GM18498 (cell line): ENCODE measurements around the gene ZFAND4.
A peak's percentile ranks its signal among the peaks of the same experiment; 100 is the strongest.
"Not testable (repeated sequence)": the region's sequence is repeated elsewhere in the genome, so short reads cannot be mapped to it uniquely, and the experiment has no call there.

ENCODE experiments used
- ATAC-seq: cut with Tn5 transposase; IDR thresholded peaks from one replicate; pipeline ENCODE4 v1.9.1; 2021; ENCODE audit warnings: mild to moderate bottlenecking, moderate library complexity; ENCODE audit not compliant: unreplicated experiment

ZFAND4 gene

GRCh38 chr10:45592432-45592831 is 80.1 kb downstream of the ZFAND4 start:
- ATAC-seq = no peak

DNA sequence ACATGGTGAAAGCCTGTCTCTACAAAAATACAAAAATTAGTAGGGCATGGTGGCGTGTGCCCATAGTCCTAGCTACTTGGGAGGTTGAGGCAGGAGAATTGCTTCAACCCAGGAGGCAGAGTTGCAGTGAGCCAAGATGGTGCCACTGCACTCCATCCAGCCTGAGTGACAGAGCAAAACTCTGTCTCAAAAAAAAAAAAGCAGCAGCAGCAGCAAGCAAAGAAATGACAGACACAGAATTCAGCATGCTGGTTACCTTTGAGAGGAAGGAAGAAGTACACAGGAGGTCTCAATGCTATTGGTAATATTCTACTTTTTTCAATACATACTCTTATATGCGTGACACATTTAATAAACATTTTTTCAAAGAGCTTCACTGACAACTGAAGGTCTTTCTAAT is 81.3 kb downstream of the ZFAND4 start:
- no peak for ATAC-seq

GRCh38 chr10:45589868-45590267 is 82.7 kb downstream of the ZFAND4 start:
- ATAC-seq = no peak

- no peak for ATAC-seq
These were observed 83.6 kb downstream of the ZFAND4 start for GRCh38 chr10:45589009-45589408.

GRCh38 chr10:45586028-45586824 is 86.3 kb downstream of the ZFAND4 start:
- no peak for ATAC-seq

DNA sequence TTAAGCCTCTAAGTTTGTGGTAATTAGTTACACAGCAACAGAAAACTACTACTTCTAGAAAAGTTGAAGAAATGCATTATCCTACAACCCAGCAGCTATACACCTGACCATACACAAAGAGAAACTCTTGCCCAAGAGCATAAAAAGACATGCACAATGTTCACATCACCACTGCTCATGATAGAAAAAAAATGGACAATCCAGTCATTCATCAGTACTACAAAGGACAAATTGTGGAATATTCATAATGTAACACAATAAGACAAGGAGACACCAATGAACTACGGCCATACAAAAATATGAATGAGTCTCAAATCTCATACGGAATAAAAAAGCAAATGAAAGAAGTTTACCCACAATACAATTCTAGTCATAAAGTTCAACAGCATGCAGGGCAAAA is 87.4 kb downstream of the ZFAND4 start:
- no peak for ATAC-seq

GRCh38 chr10:45582386-45582781 is 90.2 kb downstream of the ZFAND4 start:
- no peak for ATAC-seq

DNA sequence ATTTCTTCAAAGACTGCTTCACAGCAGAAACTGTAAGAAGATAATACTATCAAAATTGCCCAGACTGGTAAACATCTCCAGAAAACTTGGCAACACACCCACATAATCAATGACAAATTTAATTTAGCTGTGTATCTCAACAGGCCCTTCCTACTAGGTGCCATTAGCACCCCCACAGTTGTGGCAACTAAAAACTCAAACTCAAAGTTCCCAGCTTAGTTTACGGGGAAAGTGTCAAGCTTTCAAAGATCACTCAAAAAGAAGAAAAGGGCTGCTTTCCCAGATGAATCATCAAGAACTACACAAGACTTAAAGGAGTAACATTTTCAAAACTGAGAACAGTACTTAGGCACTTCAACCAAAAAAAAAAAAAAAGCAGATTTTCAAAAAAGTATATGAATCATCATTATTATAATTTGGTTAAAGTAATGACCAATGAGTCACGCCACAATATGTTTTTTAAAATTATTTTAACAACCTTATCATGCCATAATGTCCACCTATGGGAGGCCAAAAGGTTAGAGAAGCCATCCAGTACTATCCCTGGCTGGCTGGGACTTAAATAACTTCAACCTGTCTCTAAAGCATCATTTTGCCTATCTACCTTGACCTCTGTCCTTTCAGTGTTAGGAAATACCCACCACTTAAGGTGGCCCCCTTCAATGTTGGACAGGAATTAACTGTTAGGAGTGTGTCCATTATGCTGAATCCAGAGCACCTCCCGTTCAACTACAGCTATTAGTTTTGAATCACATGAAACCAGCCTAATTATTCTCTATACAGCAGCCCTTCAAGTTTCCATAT is 90.8 kb downstream of the ZFAND4 start:
- ATAC-seq = no peak

GRCh38 chr10:45581216-45581549 is 91.4 kb downstream of the ZFAND4 start:
- ATAC-seq = peak; percentile 37

DNA sequence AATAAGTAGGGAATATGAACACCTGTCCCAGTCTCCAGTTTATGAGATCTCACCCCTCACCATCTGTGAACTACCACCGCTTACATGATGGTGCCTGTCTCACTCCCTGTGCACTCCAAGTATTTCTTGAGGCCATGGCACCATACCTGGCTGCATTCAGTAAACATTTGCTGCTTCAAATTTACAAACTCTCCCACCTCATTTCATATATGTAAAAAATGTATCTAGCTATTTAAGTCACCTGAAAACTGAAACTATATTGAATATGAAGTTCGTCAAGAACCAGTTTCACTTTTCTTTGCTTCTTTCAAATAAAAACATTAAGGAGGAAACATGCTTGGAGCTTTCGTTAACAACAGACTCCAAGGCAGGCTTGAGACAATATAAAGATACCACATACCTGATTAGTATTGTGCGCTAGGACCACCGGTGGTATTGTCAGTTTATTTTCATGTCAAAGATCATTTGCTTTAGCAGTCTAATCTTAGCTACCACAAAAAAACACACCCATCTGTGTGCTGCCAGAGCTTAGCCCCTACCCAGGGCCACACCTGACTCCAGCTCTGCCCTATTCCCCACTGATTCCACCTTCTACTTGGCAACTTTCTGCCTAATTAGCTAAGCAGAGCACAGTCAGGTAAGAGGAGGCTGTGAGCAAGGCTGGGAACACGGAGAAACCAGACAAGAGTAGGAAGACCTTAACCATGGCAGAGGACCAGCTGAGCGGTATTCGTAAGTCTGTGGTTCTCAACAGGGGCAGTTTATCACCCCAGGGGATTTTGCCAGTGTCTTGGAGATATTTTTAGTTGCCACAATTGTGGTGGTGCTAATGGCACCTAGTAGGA is 92.0 kb downstream of the ZFAND4 start:
- ATAC-seq = peak; percentile 71

DNA sequence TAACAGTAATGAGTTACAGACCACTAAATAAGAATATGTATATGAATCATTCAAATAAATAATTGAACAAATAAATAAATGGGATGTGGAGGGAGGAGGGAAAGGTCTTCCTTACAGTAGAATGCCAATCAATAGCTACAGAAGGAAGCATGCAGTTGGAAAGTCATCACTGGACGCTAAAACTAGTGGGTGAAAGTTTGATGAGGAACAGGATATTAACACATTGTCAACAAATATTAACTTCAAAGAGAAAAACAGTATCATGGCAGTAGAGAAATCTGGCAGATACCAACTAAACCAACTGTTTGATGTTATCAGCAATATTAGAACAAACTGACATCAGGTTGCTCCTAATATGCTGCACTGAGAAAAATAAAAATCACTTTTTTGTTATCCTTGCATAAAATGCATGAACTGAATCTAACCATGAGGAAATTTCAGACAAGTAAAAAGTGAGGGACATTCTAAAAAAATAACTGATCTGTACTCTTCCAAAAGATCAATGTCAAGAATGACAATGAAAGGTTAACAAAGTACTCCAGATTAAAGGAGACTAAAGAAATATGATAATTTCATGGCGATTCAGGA is 94.1 kb downstream of the ZFAND4 start:
- no peak for ATAC-seq

DNA sequence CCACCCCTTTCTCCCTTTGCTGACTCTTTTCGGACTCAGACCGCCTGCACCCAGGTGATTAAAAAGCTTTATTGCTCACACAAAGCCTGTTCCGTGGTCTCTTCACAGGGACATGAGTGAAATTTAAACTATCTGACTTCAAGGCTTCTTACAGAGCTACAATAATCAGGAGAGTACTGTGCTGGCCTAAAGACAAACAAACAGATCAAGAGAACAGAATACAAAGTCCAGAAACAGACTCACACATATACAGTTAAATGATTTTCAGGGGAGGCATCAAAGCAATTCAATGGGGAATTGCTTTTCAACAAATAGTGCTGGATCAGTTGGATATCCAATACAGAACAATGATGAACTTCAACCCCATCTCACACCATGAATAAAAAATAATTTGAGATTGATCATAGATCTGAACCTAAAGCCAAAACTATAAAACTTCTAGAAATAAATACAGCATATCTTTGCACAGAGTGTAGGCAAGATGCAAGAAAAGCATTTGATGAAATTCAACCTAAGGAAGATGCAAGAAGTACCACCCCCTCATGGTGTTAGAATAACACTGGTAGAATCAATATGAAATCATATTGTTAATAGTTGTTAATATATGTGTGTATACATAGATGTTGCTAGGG is 96.5 kb downstream of the ZFAND4 start:
- ATAC-seq = no peak

DNA sequence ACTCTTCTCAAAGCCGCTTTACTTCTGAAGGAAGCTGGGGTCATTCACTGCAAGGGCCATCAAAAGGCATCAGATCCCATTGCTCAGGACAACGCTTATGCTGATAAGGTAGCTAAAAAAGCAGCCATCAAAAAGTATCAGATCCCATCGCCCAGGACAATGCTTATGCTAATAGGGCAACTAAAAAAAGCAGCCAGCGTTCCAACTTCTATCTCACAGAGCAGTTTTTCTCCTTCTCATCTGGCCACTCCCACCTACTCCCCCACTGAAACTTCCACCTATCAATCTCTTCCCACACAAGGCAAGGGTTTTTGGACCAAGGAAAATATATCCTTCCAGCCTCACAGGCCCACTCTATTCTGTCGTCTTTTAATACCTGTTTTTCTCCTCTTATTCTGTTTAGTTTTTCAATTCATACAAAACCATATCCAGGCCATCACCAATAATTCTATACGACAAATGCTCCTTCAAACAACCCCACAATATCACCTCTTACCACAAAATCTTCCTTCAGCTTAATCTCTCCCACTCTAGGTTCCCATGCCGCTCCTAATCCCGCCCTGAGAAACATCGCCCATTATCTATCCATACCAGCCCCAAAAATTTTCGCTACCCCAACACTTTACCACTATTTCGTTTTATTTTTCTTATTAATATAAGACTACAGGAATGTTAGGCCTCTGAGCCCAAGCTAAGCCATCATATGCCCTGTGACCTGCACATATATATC is 97.4 kb downstream of the ZFAND4 start:
- ATAC-seq = not testable (repeated sequence)

DNA sequence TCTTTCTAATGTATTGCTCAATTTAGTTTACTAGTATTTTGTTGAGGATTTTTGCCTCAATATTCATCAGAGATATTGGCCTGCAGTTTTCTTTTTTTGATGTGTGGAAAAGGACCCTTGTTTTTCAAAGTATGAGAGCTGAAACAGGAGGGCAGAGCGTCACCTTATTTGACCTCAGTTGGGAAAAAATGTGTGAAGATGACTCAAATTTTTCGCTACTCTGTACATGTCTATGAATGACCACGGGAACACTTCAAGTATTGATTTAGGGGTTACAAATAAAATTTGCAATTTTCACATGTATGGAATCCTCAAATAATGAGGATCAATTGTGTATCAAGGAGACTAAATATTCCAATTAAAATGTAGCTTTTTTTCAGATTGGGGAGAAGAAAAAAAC is 103.1 kb downstream of the ZFAND4 start:
- ATAC-seq = no peak

DNA sequence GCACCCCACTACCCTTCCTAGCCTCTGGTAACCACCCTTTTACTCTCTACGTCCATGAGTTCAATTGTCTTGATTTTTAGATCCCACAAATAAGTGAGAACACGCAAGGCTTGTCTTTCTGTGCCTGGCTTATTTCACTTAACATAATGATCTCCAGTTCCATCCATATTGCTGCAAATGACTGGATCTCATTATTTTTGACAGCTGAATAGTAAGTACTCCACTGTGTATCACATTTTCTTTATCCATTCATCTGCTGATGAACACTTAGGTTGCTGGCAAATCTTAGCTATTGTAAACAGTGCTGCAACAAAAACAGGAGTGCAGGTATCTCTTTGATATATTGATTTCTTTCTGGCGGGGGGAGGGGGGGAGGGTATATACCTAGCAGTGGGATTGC is 106.2 kb downstream of the ZFAND4 start:
- no peak for ATAC-seq
